GF-D8 (cell line): ENCODE results near the gene VWA8.
A peak's percentile ranks its signal among the peaks of the same experiment; 100 is the strongest.

ENCODE experiments used
- DNase-seq: peaks from one replicate; lab custom pipeline; 2025; lab: John Stamatoyannopoulos, UW

The VWA8 gene

GRCh38 chr13:41960637-41961465 is at the start of gene VWA8:
Gene VWA8 (minus strand): TSS chr13:41961109. CDS start chr13:41961015, 94 bp downstream.
- peak; percentile 24 for DNase-seq

GRCh38 chr13:42009057-42009456 is 48.1 kb upstream of the VWA8 start:
- no peak for DNase-seq

GRCh38 chr13:42007844-42008243 is 46.9 kb upstream of the VWA8 start:
- DNase-seq: no peak

- no peak for DNase-seq
Observed at GRCh38 chr13:42002066-42002465, 41.2 kb upstream of the VWA8 start.

GRCh38 chr13:42001580-42001979 is 40.7 kb upstream of the VWA8 start:
- DNase-seq: no peak

GRCh38 chr13:42000846-42001245 is 39.9 kb upstream of the VWA8 start:
- DNase-seq: no peak

GRCh38 chr13:41997396-41997795 is 36.5 kb upstream of the VWA8 start:
- DNase-seq: no peak

GRCh38 chr13:41995946-41996345 is 35.0 kb upstream of the VWA8 start:
- peak; percentile 21 for DNase-seq

GRCh38 chr13:41995336-41995735 is 34.4 kb upstream of the VWA8 start:
- DNase-seq: no peak

- DNase-seq: no peak
Observed at GRCh38 chr13:41994696-41995095, 33.8 kb upstream of the VWA8 start.

GRCh38 chr13:41991936-41992335 is 31.0 kb upstream of the VWA8 start:
- no peak for DNase-seq

- DNase-seq: no peak
Observed at GRCh38 chr13:41988244-41988643, 27.3 kb upstream of the VWA8 start.

GRCh38 chr13:41985788-41986508 is 25.0 kb upstream of the VWA8 start:
- DNase-seq: no peak

GRCh38 chr13:41981951-41982715 is 21.2 kb upstream of the VWA8 start:
- no peak for DNase-seq

- DNase-seq: no peak
Observed at GRCh38 chr13:41978007-41978406, 17.1 kb upstream of the VWA8 start.

- DNase-seq: no peak
Observed at GRCh38 chr13:41976476-41976875, 15.6 kb upstream of the VWA8 start.

GRCh38 chr13:41974262-41974900 is 13.5 kb upstream of the VWA8 start:
- no peak for DNase-seq

GRCh38 chr13:41973247-41973741 is 12.4 kb upstream of the VWA8 start:
- no peak for DNase-seq

- DNase-seq: no peak
Observed at GRCh38 chr13:41971848-41972247, 10.9 kb upstream of the VWA8 start.

GRCh38 chr13:41970918-41971317 is 10.0 kb upstream of the VWA8 start:
- DNase-seq: no peak

GRCh38 chr13:41970022-41970421 is 9.1 kb upstream of the VWA8 start:
- no peak for DNase-seq

GRCh38 chr13:41969072-41969471 is 8.2 kb upstream of the VWA8 start:
- DNase-seq: no peak
